B cell (primary cell): ENCODE measurements around the gene RPL29. TPM values are rescaled to one million over a fixed set of nuclear protein-coding genes. Genes with fewer than 3 reads are reported as not detected.

ENCODE experiments used
- ATAC-seq: fragments of 200-7000 bp; cut with Tn5 transposase; one replicate; pipeline ENCODE4 v1.10.0; 2021; ENCODE audit warnings: low read depth, mild to moderate bottlenecking, moderate number of reproducible peaks, moderate library complexity
- CTCF ChIA-PET: fragments of 350-600 bp; sonication (Branson Sonifier 250); formaldehyde crosslinking; loops from one replicate; lab custom pipeline; 2021; ENCODE audit warnings: antibody characterized with exemption, inconsistent platforms; lab: Charles Lee
- POLR2A ChIA-PET: fragments of 350-600 bp; sonication (Branson Sonifier 250); formaldehyde crosslinking; loops from one replicate; lab custom pipeline; 2021; ENCODE audit warnings: antibody characterized with exemption; lab: Charles Lee
- DNase-seq: peaks from one replicate; pipeline ENCODE4 v3.0.0; 2013
- H2AFZ ChIP-seq: 2 replicates; pipeline ENCODE4 v1.6.1; 2012; ENCODE audit warnings: mild to moderate bottlenecking, low read depth, low read length; ENCODE audit not compliant: insufficient read depth, poor library complexity, severe bottlenecking
- H3K27ac ChIP-seq, 2 donors: 1 replicate in 1 of 2; 2 replicates in 1 of 2; pipeline ENCODE4 v1.5.1; 2012 to 2013; ENCODE audit warnings: low read length in 2 of 2, mild to moderate bottlenecking in 2 of 2, moderate library complexity in 1 of 2
- H3K27me3 ChIP-seq, 4 experiments: fragments of 200-600 bp in 1 of 4; sonication (generic) in 1 of 4; replicated peaks in 1 of 4; 1 replicate in 2 of 4; 2 replicates in 2 of 4; pipeline versions ENCODE4 v1.6.1 to v1.7.0; 2013 to 2016; ENCODE audit warnings: low read length in 3 of 4, mild to moderate bottlenecking in 2 of 4, mixed read lengths in 1 of 4, moderate library complexity in 1 of 4; ENCODE audit not compliant: insufficient read depth in 4 of 4, control insufficient read depth in 3 of 4; ENCODE audit errors: control extremely low read depth in 1 of 4
- H3K36me3 ChIP-seq, 2 experiments: replicated peaks in 1 of 2; 1 replicate in 1 of 2; 2 replicates in 1 of 2; pipeline versions ENCODE4 v1.6.1 to v1.7.1; 2013; ENCODE audit warnings: low read length in 1 of 2; ENCODE audit not compliant: insufficient read depth in 2 of 2, control insufficient read depth in 1 of 2; ENCODE audit errors: control extremely low read depth in 1 of 2, extremely low read depth in 1 of 2
- H3K4me1 ChIP-seq, 2 donors: fragments of 200-600 bp in 1 of 2; sonication (generic) in 1 of 2; 1 replicate in 1 of 2; 2 replicates in 1 of 2; pipeline versions ENCODE4 v1.5.1 to v1.6.1; 2013 to 2017; ENCODE audit warnings: low read length in 2 of 2; ENCODE audit not compliant: control insufficient read depth in 2 of 2, insufficient read depth in 2 of 2
- H3K4me2 ChIP-seq: replicated peaks from 2 replicates; pipeline ENCODE3; 2012; ENCODE audit warnings: mild to moderate bottlenecking, low read depth, low read length; ENCODE audit not compliant: poor library complexity, severe bottlenecking
- H3K4me3 ChIP-seq, 5 experiments: fragments of 200-600 bp in 1 of 5; sonication (generic) in 1 of 5; 1 replicate in 3 of 5; 2 replicates in 2 of 5; pipeline versions ENCODE4 v1.5.1 to v1.7.0; 2011 to 2016; ENCODE audit warnings: low read length in 4 of 5, mild to moderate bottlenecking in 4 of 5, low read depth in 2 of 5, control low read depth in 1 of 5, moderate library complexity in 1 of 5; ENCODE audit not compliant: insufficient read depth in 1 of 5; ENCODE audit errors: control extremely low read depth in 1 of 5, extremely low read depth in 1 of 5
- H3K79me2 ChIP-seq: fragments of 200-600 bp; sonication (generic); one replicate; pipeline ENCODE4 v1.6.0; 2016; ENCODE audit warnings: low read length; ENCODE audit not compliant: control insufficient read depth, insufficient read depth
- H3K9ac ChIP-seq: fragments of 200-600 bp; sonication (generic); 2 replicates; pipeline ENCODE4 v1.6.1; 2017; ENCODE audit warnings: mild to moderate bottlenecking, low read length, moderate library complexity
- H3K9me3 ChIP-seq, 3 donors: one replicate each; pipeline versions ENCODE4 v1.6.1 to v1.7.1; 2013; ENCODE audit warnings: low read length in 2 of 3; ENCODE audit not compliant: control insufficient read depth in 2 of 3, insufficient read depth in 1 of 3; ENCODE audit errors: control extremely low read depth in 1 of 3
- H4K20me1 ChIP-seq: 2 replicates; pipeline ENCODE4 v1.6.0; 2012; ENCODE audit warnings: mild to moderate bottlenecking, low read length; ENCODE audit not compliant: insufficient read depth, control insufficient read depth, poor library complexity, severe bottlenecking
- H3K27ac Mint-ChIP-seq: one replicate; pipeline ENCODE4 v1.8.0; 2021; ENCODE audit warnings: mixed read lengths
- H3K27me3 Mint-ChIP-seq: one replicate; pipeline ENCODE4 v1.8.0; 2021; ENCODE audit warnings: mixed read lengths
- H3K4me1 Mint-ChIP-seq: one replicate; pipeline ENCODE4 v1.8.0; 2021; ENCODE audit warnings: mixed read lengths
- H3K4me3 Mint-ChIP-seq: one replicate; pipeline ENCODE4 v1.8.0; 2021; ENCODE audit warnings: mixed read lengths
- H3K9me3 Mint-ChIP-seq: one replicate; pipeline ENCODE4 v1.8.0; 2022; ENCODE audit warnings: mixed read lengths; ENCODE audit not compliant: insufficient read depth
- CTCF ChIP-seq: fragments of 200-600 bp; IDR thresholded peaks from one replicate; pipeline ENCODE4 v1.8.0; 2022; ENCODE audit warnings: antibody characterized with exemption, mild to moderate bottlenecking
- EZH2 ChIP-seq: IDR thresholded peaks from 2 replicates; pipeline ENCODE4 v1.6.1; 2012; ENCODE audit warnings: borderline replicate concordance, low read depth, mild to moderate bottlenecking, moderate library complexity, low read length; ENCODE audit not compliant: insufficient read depth, poor library complexity, severe bottlenecking
- WGBS: methylation state at CpG from one replicate; pipeline ENCODE4 v1.1.5; 2013; ENCODE audit warnings: missing lambda C conversion rate; ENCODE audit not compliant: insufficient coverage; 5-methylcytosine and 5-hydroxymethylcytosine counted together
- intact Hi-C: fragments of 100-400 bp; cut with micrococcal nuclease; formaldehyde crosslinking; loops from one replicate; pipeline ENCODE4 v1.10.0; 2022
- polyA plus RNA-seq: library from polyadenylated mRNA; depleted of rRNA; stranded (reverse); fragments of >200 nt; gene quantifications from 2 replicates; pipeline ENCODE4 v1.2.3, GENCODE V29; 2012
- total RNA-seq, 2 donors: library from RNA; stranded (reverse); fragments of 120-200 nt in 1 of 2; gene quantifications; 1 replicate in 1 of 2; 2 replicates in 1 of 2; pipeline versions ENCODE4 v1.2.3 to v1.2.4, GENCODE V29; 2013 to 2022

The RPL29 gene
- total and polyA plus RNA-seq, 2 donors (not counting 1 experiment from before 2014, with no cell fraction given): 1,552 to 3,787 TPM

GRCh38 chr3:51954105-51954504 lies 41.6 kb downstream of the RPL29 start:
- no peak overlapping the region for H3K4me3 Mint-ChIP-seq
- TF ChIP-seq CTCF (no peak), EZH2 (no peak)
- H3K4me1 Mint-ChIP-seq: peaks cover 5% of the 10 kb centered on the region
- POLR2A ChIA-PET: no interaction called here
- Histone ChIP-seq H4K20me1 (no peaks in the 10 kb centered on the region), H3K9ac (no peak overlapping the region), H3K27ac (no peak overlapping the region), H3K4me3 (no peak overlapping the region), H3K4me2 (no peak overlapping the region), H3K36me3 (no peaks in the 10 kb centered on the region), H3K27me3 (peaks cover 0 to 27% (median 15%) of the 10 kb centered on the region in 4 experiments), H3K79me2 (no peaks in the 10 kb centered on the region), H3K9me3 (peaks cover 0 to 6% (median 0%) of the 10 kb centered on the region in 3 donors), H2AFZ (no peak overlapping the region), H3K4me1 (peaks cover 7 to 10% of the 10 kb centered on the region in 2 donors)
- H3K27me3 Mint-ChIP-seq: peaks cover 17% of the 10 kb centered on the region
- 74% methylated on average over 5 of the region's 6 CpGs for WGBS
- DNase-seq: no peak
- CTCF ChIA-PET: interaction anchor here (1.2 kb wide), 1 partner anchor 20 kb away, joined by 4 read pairs; the partner anchor contains the start of gene ABHD14B
- no peak overlapping the region for H3K27ac Mint-ChIP-seq
- no peak for ATAC-seq
- intact Hi-C loops: no loop called here
- no peaks in the 10 kb centered on the region for H3K9me3 Mint-ChIP-seq

- ChIA-PET CTCF (interaction anchor here (1.2 kb wide), 1 partner anchor 20 kb away, joined by 4 read pairs; the partner anchor contains the start of gene ABHD14B), POLR2A (interaction anchor here (0.5 kb wide), 1 partner anchor 29 kb away, joined by 6 read pairs; no protein-coding TSS in a partner anchor)
- H3K9ac ChIP-seq: no peak overlapping the region
- no peak overlapping the region for H3K4me3 ChIP-seq
- H2AFZ ChIP-seq: no peak overlapping the region
- H3K27me3 ChIP-seq: peaks cover 0 to 27% (median 15%) of the 10 kb centered on the region in 4 experiments
- WGBS: 86% methylated on average over 1 of the region's 3 CpGs
- H3K9me3 ChIP-seq: peaks cover 0 to 6% (median 0%) of the 10 kb centered on the region in 3 donors
- H4K20me1 ChIP-seq: no peaks in the 10 kb centered on the region
- peaks cover 5% of the 10 kb centered on the region for H3K4me1 Mint-ChIP-seq
- H3K4me1 ChIP-seq: peaks cover 7 to 10% of the 10 kb centered on the region in 2 donors
- H3K9me3 Mint-ChIP-seq: no peaks in the 10 kb centered on the region
- H3K36me3 ChIP-seq: no peaks in the 10 kb centered on the region
- intact Hi-C loops: no loop called here
- H3K27me3 Mint-ChIP-seq: peaks cover 17% of the 10 kb centered on the region
- DNase-seq (no peak), ATAC-seq (no peak)
- H3K27ac ChIP-seq: no peak overlapping the region
- H3K79me2 ChIP-seq: no peaks in the 10 kb centered on the region
- no peak overlapping the region for H3K4me3 Mint-ChIP-seq
- TF ChIP-seq CTCF (no peak), EZH2 (no peak)
- no peak overlapping the region for H3K4me2 ChIP-seq
- no peak overlapping the region for H3K27ac Mint-ChIP-seq
Observed at GRCh38 chr3:51953445-51953844, 42.2 kb downstream of the RPL29 start.
